GM10266 (cell line): ENCODE measurements around the gene TK2.
"Not testable (repeated sequence)": the region's sequence is repeated elsewhere in the genome, so short reads cannot be mapped to it uniquely, and the experiment has no call there.

Experiments
- DNase-seq: peaks from one replicate; pipeline ENCODE4 v3.0.0; 2012; ENCODE audit errors: extremely low spot score
- TF ChIP-seq, protein P1 (sequence below): IDR thresholded peaks from 2 replicates; pipeline ENCODE4 v1.5.1; 2012; ENCODE audit warnings: mild to moderate bottlenecking, low read depth; ENCODE audit not compliant: control insufficient read depth, insufficient read depth; ENCODE audit errors: missing control alignments

TK2 gene

GRCh38 chr16:66508914-66509496, 40.9 kb downstream of the TK2 start:
- DNase-seq, result no peak

GRCh38 chr16:66508248-66508913, 41.5 kb downstream of the TK2 start:
- DNase-seq, result no peak
- TF ChIP-seq, protein P1, sequence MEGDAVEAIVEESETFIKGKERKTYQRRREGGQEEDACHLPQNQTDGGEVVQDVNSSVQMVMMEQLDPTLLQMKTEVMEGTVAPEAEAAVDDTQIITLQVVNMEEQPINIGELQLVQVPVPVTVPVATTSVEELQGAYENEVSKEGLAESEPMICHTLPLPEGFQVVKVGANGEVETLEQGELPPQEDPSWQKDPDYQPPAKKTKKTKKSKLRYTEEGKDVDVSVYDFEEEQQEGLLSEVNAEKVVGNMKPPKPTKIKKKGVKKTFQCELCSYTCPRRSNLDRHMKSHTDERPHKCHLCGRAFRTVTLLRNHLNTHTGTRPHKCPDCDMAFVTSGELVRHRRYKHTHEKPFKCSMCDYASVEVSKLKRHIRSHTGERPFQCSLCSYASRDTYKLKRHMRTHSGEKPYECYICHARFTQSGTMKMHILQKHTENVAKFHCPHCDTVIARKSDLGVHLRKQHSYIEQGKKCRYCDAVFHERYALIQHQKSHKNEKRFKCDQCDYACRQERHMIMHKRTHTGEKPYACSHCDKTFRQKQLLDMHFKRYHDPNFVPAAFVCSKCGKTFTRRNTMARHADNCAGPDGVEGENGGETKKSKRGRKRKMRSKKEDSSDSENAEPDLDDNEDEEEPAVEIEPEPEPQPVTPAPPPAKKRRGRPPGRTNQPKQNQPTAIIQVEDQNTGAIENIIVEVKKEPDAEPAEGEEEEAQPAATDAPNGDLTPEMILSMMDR, result no peak

More at GRCh38 chr16:66508914-66509496, 40.9 kb downstream of the TK2 start:
- TF ChIP-seq, protein P1, result no peak

- DNase-seq, result no peak
- TF ChIP-seq, protein P1, result no peak
Observed at GRCh38 chr16:66507731-66508239, 42.1 kb downstream of the TK2 start.

- no peak for DNase-seq
- TF ChIP-seq, protein P1, result no peak
Observed at GRCh38 chr16:66503612-66504011, 46.3 kb downstream of the TK2 start.

- no peak for DNase-seq
Observed at GRCh38 chr16:66503030-66503429, 46.9 kb downstream of the TK2 start.

GRCh38 chr16:66502020-66502913, 47.7 kb downstream of the TK2 start:
- DNase-seq, result no peak
- TF ChIP-seq, protein P1, result no peak

More at GRCh38 chr16:66503030-66503429, 46.9 kb downstream of the TK2 start:
- TF ChIP-seq, protein P1, result no peak

GRCh38 chr16:66501563-66501962, 48.4 kb downstream of the TK2 start:
- not testable (repeated sequence) for DNase-seq

- not testable (repeated sequence) for DNase-seq
Observed at GRCh38 chr16:66497921-66498320, 52.0 kb downstream of the TK2 start.

- DNase-seq, result not testable (repeated sequence)
Observed at GRCh38 chr16:66496226-66496625, 53.7 kb downstream of the TK2 start.
